Common myeloid progenitor, CD34-positive (primary cell): ENCODE data around the gene OSBPL7.

Source experiments
- CTCF ChIA-PET: fragments of 350-600 bp; sonication (Branson Sonifier 250); formaldehyde crosslinking; loops from one replicate; lab custom pipeline; 2021; ENCODE audit warnings: antibody characterized with exemption; lab: Charles Lee
- POLR2A ChIA-PET: fragments of 350-600 bp; sonication (Branson Sonifier 250); formaldehyde crosslinking; loops from one replicate; lab custom pipeline; 2021; ENCODE audit warnings: antibody characterized with exemption; lab: Charles Lee
- DNase-seq, 3 donors: peaks; one replicate each; pipeline versions ENCODE4 v3.0.0 to v3.0.0-alpha.2; 2013
- H3K27ac ChIP-seq, 2 experiments: 1 replicate in 1 of 2; 2 replicates in 1 of 2; pipeline ENCODE4 v1.7.0; 2013; ENCODE audit warnings: inconsistent platforms in 2 of 2, low read length in 2 of 2, mild to moderate bottlenecking in 2 of 2, low read depth in 1 of 2, moderate library complexity in 1 of 2; ENCODE audit not compliant: severe bottlenecking in 2 of 2, insufficient read depth in 1 of 2, poor library complexity in 1 of 2
- H3K27me3 ChIP-seq, 5 experiments: replicated peaks in 2 of 5; 1 replicate in 3 of 5; 2 replicates in 2 of 5; pipeline versions ENCODE4 v1.6.1 to v1.7.0; 2013; ENCODE audit warnings: low read length in 4 of 5, mild to moderate bottlenecking in 2 of 5, moderate library complexity in 2 of 5, inconsistent platforms in 1 of 5; ENCODE audit not compliant: insufficient read depth in 5 of 5, control insufficient read depth in 4 of 5
- H3K36me3 ChIP-seq, 4 experiments: 1 replicate in 2 of 4; 2 replicates in 2 of 4; pipeline versions ENCODE4 v1.6.1 to v1.7.0; 2013; ENCODE audit warnings: low read length in 3 of 4, control low read depth in 1 of 4, mild to moderate bottlenecking in 1 of 4; ENCODE audit not compliant: control insufficient read depth in 4 of 4, insufficient read depth in 4 of 4
- H3K4me1 ChIP-seq, 4 experiments: 1 replicate in 3 of 4; 2 replicates in 1 of 4; pipeline versions ENCODE4 v1.6.1 to v1.7.1; 2013; ENCODE audit warnings: low read length in 3 of 4, mild to moderate bottlenecking in 3 of 4, control low read depth in 1 of 4, inconsistent platforms in 1 of 4, moderate library complexity in 1 of 4; ENCODE audit not compliant: control insufficient read depth in 4 of 4, insufficient read depth in 4 of 4; ENCODE audit errors: control extremely low read depth in 1 of 4
- H3K4me3 ChIP-seq, 7 experiments: 1 replicate in 4 of 7; 2 replicates in 3 of 7; pipeline versions ENCODE4 v1.5.1 to v1.7.0; 2013; ENCODE audit warnings: mild to moderate bottlenecking in 7 of 7, low read length in 6 of 7, moderate library complexity in 6 of 7, inconsistent platforms in 2 of 7, low read depth in 2 of 7, control low read depth in 1 of 7; ENCODE audit not compliant: insufficient read depth in 4 of 7, control insufficient read depth in 1 of 7; ENCODE audit errors: extremely low read depth in 1 of 7
- H3K9me3 ChIP-seq, 5 experiments: 1 replicate in 4 of 5; 2 replicates in 1 of 5; pipeline versions ENCODE4 v1.6.1 to v1.7.1; 2013; ENCODE audit warnings: low read length in 4 of 5, mild to moderate bottlenecking in 2 of 5, inconsistent platforms in 1 of 5, low read depth in 1 of 5, moderate library complexity in 1 of 5; ENCODE audit not compliant: control insufficient read depth in 4 of 5, insufficient read depth in 2 of 5; ENCODE audit errors: control extremely low read depth in 1 of 5
- WGBS: methylation state at CpG from one replicate; pipeline ENCODE4 v1.1.5; 2013; ENCODE audit not compliant: insufficient coverage; 5-methylcytosine and 5-hydroxymethylcytosine counted together

OSBPL7 gene

DNA sequence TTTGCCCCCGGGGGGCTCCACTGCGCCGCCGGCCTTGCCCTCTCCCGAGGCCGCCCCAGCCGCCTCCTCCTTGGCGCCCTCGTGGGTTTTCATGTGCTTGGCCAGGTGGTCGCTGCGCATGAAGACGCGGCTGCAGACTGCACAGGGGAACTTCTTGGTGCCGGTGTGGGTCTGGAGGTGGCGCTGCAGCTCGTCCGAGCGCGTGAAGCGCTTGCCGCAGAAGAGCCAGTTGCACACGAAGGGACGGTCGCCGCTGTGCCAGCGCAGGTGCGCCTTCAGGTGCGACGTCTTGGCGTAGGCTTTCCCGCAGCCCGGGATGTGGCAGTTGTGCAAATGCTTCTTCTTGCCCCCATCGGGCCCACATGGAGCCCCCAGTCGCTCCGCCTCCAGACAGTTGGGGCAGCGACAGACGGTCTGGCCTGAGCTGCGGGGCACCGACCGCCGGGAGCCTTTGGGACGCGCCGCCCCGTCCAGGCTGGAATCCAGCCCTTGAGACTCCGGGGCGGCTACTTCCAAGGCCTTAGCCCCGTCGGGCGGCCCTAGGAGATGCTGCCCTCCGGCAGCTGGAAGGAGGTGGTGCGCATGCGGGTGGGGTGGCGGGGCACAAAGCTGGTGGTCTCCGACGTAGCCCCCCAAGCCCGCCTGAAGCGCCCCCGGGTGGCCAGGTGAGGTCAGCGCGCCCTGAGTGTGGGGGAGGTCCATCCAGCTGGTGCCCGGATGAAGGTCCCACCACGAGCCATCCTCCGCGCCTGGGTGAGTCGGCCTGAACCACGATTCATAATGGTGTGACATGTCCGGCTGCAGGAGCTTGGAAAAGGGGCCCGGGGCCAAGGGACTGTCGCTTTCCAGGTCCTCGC is 26.0 kb upstream of the OSBPL7 start:
- WGBS, result 23% methylated on average over 66 of the region's 71 CpGs
- POLR2A ChIA-PET, result interaction anchor here (0.6 to 1.5 kb wide), 2 partner anchors 42 to 121 kb away, joined by 3 to 6 read pairs; no protein-coding TSS in a partner anchor
- peak; percentile 39 to 65 (median 62) for DNase-seq

DNA sequence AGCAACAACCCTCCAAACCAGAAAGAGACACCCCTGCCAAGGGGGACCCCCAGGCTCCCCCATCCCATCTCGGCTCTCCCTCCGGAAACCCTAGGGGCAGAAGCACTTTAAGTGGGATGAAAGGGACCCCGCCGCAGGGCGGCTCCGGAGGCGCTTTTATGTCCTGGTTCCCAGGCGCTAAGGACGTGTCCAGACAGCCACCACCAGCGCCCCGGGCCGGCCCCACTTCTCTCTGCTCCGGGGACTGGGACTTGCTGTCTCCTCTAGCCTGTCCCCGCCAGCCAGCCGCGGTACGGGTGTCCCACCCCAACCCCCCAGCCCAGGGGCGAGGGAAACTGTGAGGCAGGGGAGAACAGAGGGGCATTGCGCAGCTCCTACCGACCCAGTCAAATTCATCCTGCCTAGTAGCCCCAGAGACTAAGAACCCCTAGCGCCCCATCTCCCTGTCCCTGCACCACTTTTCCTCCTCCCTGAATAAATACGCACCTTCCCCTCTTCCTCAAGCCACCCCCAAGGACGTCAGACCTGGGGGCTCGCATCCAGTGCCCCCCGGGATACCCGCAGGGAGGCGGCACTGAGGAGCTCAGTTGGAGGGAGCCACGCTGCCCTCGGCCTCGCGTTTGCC is 25.2 kb upstream of the OSBPL7 start:
- ChIA-PET POLR2A (interaction anchor here (0.6 to 1.5 kb wide), 3 partner anchors 43 to 121 kb away, joined by 3 to 6 read pairs (median 3); no protein-coding TSS in a partner anchor), CTCF (interaction anchor here (0.8 to 22.9 kb wide), 13 partner anchors 9 to 171 kb away, joined by 3 to 575 read pairs (median 4); partner anchors contain the start of genes OSBPL7 and SP2)
- H3K27me3 ChIP-seq, result peaks cover 5 to 73% (median 34%) of the 10 kb centered on the region in 5 experiments
- peak overlapping the region in 2 of 7 experiments; percentile 16 to 28 for H3K4me3 ChIP-seq
- DNase-seq, result no peak
- no peaks in the 10 kb centered on the region for H3K9me3 ChIP-seq
- WGBS, result 16% methylated on average over 26 of the region's 31 CpGs
- H3K36me3 ChIP-seq, result no peaks in the 10 kb centered on the region
- no peak overlapping the region for H3K27ac ChIP-seq
- H3K4me1 ChIP-seq, result peaks cover 0 to 26% (median 25%) of the 10 kb centered on the region in 4 experiments

More for the DNA sequence above, 26.0 kb upstream of the OSBPL7 start:
- H3K36me3 ChIP-seq, result no peaks in the 10 kb centered on the region
- no peaks in the 10 kb centered on the region for H3K9me3 ChIP-seq
- peak overlapping the region in 2 of 7 experiments; percentile 16 to 28 for H3K4me3 ChIP-seq
- CTCF ChIA-PET, result interaction anchor here (0.8 to 22.9 kb wide), 14 partner anchors 8 to 171 kb away, joined by 3 to 575 read pairs (median 4); partner anchors contain the start of genes LRRC46, MRPL10, OSBPL7 and SP2
- H3K27me3 ChIP-seq, result peaks cover 11 to 80% (median 42%) of the 10 kb centered on the region in 5 experiments
- peaks cover 0 to 33% (median 31%) of the 10 kb centered on the region in 4 experiments for H3K4me1 ChIP-seq
- no peak overlapping the region for H3K27ac ChIP-seq

DNA sequence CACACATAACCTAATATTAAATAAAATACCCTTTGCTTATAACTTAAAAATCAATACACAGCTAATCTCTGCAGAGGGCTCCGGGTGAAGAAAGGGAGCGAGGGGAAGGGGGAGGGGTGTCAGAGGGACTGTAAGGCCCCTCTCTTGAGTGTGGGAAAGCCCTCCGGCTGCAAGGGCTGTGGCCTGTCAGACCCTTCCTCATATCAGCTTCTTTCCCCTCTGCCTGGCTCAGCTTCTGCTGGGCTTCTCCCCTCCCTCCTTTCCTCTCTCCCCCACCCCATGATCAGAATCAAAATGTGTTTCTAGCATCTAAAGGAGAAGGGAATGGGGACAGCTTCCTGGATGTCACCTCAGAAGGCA is 24.1 kb upstream of the OSBPL7 start:
- peaks cover 5 to 63% (median 32%) of the 10 kb centered on the region in 5 experiments for H3K27me3 ChIP-seq
- ChIA-PET CTCF (interaction anchor here (0.6 to 22.9 kb wide), 12 partner anchors 10 to 173 kb away, joined by 3 to 575 read pairs (median 4); partner anchors contain the start of genes OSBPL7 and SP2), POLR2A (interaction anchor here (0.6 kb wide), 1 partner anchor 44 kb away, joined by 3 read pairs; no protein-coding TSS in a partner anchor)
- no peak for DNase-seq
- no peaks in the 10 kb centered on the region for H3K36me3 ChIP-seq
- WGBS, result no CpG with 5 or more reads among the region's 3 CpGs
- no peak overlapping the region for H3K27ac ChIP-seq
- H3K9me3 ChIP-seq, result no peaks in the 10 kb centered on the region
- H3K4me3 ChIP-seq, result no peak overlapping the region
- peaks cover 0 to 26% (median 24%) of the 10 kb centered on the region in 4 experiments for H3K4me1 ChIP-seq

DNA sequence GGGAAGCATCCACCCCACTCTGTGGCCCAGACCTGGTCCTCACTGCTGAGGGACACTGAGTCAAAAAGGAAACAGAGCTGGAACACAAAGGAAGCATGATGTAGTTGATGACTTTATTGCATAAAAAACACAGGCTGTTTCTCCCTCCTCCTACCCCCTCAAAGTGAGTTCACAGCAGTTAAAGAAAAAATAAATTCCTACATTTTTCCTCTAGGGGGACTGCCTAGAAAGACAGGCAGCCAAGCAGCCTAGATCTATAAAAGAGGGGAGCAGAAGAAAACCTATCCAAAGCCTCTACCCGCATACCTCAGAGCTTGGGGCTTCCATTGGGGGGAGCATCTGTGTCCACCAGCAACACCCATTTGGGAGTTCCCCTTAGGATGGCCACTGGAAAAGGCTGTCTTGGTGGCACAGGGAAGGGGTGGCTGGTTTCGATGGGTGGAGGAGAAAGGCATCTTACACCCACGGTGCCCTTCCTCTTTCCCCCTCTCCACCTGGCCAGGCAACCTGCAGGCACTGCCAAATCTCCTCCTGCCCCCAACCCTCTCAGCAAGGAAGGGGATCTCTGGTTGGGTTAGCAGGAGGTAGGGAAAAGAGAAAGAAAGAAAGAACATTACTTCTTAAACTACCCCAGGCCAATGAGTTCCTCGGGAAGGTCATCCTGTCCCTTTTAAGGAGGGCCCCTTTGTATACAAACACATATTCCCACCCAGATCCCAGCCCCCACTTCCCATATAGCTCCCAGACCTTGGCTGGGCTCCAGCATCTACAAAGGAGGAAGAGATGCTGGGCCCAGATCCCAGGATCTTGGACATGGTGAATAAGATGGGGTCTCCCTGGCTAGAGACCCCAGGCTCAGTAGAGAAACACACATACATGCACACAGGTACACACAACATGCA is 23.5 kb upstream of the OSBPL7 start:
- no peaks in the 10 kb centered on the region for H3K36me3 ChIP-seq
- CTCF ChIA-PET, result interaction anchor here (0.6 to 22.9 kb wide), 12 partner anchors 10 to 174 kb away, joined by 3 to 575 read pairs (median 4); partner anchors contain the start of genes OSBPL7 and SP2
- peaks cover 5 to 57% (median 28%) of the 10 kb centered on the region in 5 experiments for H3K27me3 ChIP-seq
- H3K4me3 ChIP-seq, result no peak overlapping the region
- no CpG with 5 or more reads among the region's 4 CpGs for WGBS
- peak in 2 of 3 donors; percentile 49 to 59 for DNase-seq
- H3K4me1 ChIP-seq, result peaks cover 0 to 29% (median 27%) of the 10 kb centered on the region in 4 experiments
- no peaks in the 10 kb centered on the region for H3K9me3 ChIP-seq
- no peak overlapping the region for H3K27ac ChIP-seq
- POLR2A ChIA-PET, result interaction anchor here (0.6 kb wide), 1 partner anchor 45 kb away, joined by 3 read pairs; no protein-coding TSS in a partner anchor

DNA sequence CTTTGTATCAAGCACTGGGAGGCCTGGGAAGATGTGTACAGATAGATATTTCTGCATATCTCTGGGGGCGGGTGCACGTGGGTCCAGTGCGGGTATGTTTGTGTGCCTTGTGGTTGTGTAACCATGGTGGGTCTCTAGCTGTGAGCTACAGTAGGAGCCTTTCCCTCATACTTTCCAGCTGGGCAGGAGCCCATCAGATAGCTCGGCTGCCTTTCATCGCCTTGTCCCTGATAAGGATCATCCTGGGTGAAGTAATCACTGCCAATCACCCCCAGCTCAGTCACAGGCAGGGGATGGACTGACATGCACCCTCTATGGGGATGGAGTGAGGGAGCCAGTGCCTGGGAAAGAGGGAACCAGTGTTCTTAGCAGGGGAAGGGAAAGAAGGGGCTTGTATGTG is 22.6 kb upstream of the OSBPL7 start:
- peaks cover 5 to 48% (median 25%) of the 10 kb centered on the region in 5 experiments for H3K27me3 ChIP-seq
- ChIA-PET CTCF (interaction anchor here (1.0 to 22.9 kb wide), 10 partner anchors 9 to 175 kb away, joined by 3 to 575 read pairs (median 4); partner anchors contain the start of gene SP2), POLR2A (no interaction called here)
- no peak for DNase-seq
- H3K27ac ChIP-seq, result no peak overlapping the region
- WGBS, result 78% methylated on average over 4 of the region's 5 CpGs
- H3K9me3 ChIP-seq, result no peaks in the 10 kb centered on the region
- peaks cover 0 to 3% (median under 1%) of the 10 kb centered on the region in 4 experiments for H3K36me3 ChIP-seq
- H3K4me1 ChIP-seq, result peaks cover 0 to 34% (median 31%) of the 10 kb centered on the region in 4 experiments
- H3K4me3 ChIP-seq, result no peak overlapping the region

DNA sequence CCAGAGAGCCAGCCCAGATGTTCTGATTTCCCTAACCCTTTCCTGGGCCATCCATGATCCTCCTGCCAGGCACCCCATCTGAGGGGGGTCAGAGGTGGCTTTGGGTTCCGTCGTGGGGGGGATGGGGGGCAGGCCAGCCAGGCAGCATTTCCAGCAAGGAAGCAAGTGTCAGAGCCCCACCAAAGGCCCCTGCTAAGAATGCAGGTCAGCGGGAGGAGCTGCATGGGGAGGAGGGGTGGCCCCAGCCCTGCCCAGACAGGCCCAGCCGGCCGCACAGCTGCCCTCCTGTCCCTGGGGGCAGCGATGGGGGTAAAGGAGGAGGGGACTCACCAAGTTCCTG is 21.8 kb upstream of the OSBPL7 start:
- CTCF ChIA-PET, result interaction anchor here (1.1 to 22.9 kb wide), 8 partner anchors 10 to 130 kb away, joined by 3 to 575 read pairs (median 4); partner anchors contain the start of gene SP2
- H3K36me3 ChIP-seq, result peaks cover 0 to 12% (median 5%) of the 10 kb centered on the region in 4 experiments
- H3K27me3 ChIP-seq, result peaks cover 5 to 40% (median 20%) of the 10 kb centered on the region in 5 experiments
- H3K27ac ChIP-seq, result no peak overlapping the region
- DNase-seq, result no peak
- no peaks in the 10 kb centered on the region for H3K9me3 ChIP-seq
- H3K4me3 ChIP-seq, result no peak overlapping the region
- peaks cover 0 to 34% (median 31%) of the 10 kb centered on the region in 4 experiments for H3K4me1 ChIP-seq
- WGBS, result 57% methylated on average over 4 of the region's 6 CpGs
- POLR2A ChIA-PET, result interaction anchor here (1.0 to 1.2 kb wide), 2 partner anchors 46 to 52 kb away, joined by 3 to 4 read pairs; partner anchors contain the start of gene SP2
